H1 (cell line): ENCODE data around the gene MEIS3. TPM values are rescaled to one million over a fixed set of nuclear protein-coding genes. Genes with fewer than 3 reads are reported as not detected.

Experiments used
- BACH1 ChIP-seq: IDR thresholded peaks from 2 replicates; pipeline ENCODE4 v1.6.1; 2012; ENCODE audit warnings: low read length, improper control_type of control experiment
- HDAC2 ChIP-seq, 2 experiments: fragments of 300-600 bp in 1 of 2; sonication (generic) in 1 of 2; IDR thresholded peaks; 2 replicates each; pipeline ENCODE4 v1.6.1; 2011 to 2012; ENCODE audit warnings: low read depth in 2 of 2, low read length in 2 of 2, mild to moderate bottlenecking in 2 of 2, moderate library complexity in 2 of 2, borderline replicate concordance in 1 of 2, inconsistent platforms in 1 of 2
- polyA plus RNA-seq, 7 experiments: library from polyadenylated mRNA; depleted of rRNA in 3 of 7; stranded (reverse) in 5 of 7; unstranded in 2 of 7; fragments of >200 nt in 5 of 7; fragments of 200-250 nt in 2 of 7; gene quantifications; 1 replicate in 5 of 7; 2 replicates in 1 of 7; 4 replicates in 1 of 7; pipeline versions ENCODE4 v1.2.1 to v1.2.3, GENCODE V29; 2011 to 2013; ENCODE audit warnings: missing spikeins in 2 of 7, mixed read lengths in 2 of 7
- total RNA-seq: library from RNA; stranded (reverse); fragmentation: NEBNext Ultra II Directional; extraction: Animal tissue kit (Norgen Biotek cat#: 25700); gene quantifications from 2 replicates; pipeline ENCODE4 v1.2.1, GENCODE V29; 2021

The MEIS3 gene
- total and polyA plus RNA-seq, 2 of the 8 experiments (the other 6 are each of a cell fraction or from before 2014, with no cell fraction given), result 24.5 to 28.2 TPM

GRCh38 chr19:47444388-47444821 lies 25.1 kb upstream of the MEIS3 start (continued):
- TF ChIP-seq BACH1, result 0 out of 2 replicates have a peak, but pooled peaks have one; percentile 38
- peak; percentile 78 to 80; a peak in 2 of 4 replicates for TF ChIP-seq HDAC2 (IDR thresholded peaks at IDR 0.05; ENCODE audit: borderline replicate concordance in 1 of 2, low read depth in 2 of 2, low read length in 2 of 2)
